ENCODE results near the gene LENG1.

- TF ChIP-seq CREB1 (IDR thresholded peaks at IDR 0.05; ENCODE audit: low read depth) (no peak), TAF1 (IDR thresholded peaks at IDR 0.05; ENCODE audit: low read depth) (no peak)
- TF ChIP-seq, protein P1, sequence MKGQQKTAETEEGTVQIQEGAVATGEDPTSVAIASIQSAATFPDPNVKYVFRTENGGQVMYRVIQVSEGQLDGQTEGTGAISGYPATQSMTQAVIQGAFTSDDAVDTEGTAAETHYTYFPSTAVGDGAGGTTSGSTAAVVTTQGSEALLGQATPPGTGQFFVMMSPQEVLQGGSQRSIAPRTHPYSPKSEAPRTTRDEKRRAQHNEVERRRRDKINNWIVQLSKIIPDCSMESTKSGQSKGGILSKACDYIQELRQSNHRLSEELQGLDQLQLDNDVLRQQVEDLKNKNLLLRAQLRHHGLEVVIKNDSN (IDR thresholded peaks at IDR 0.05): no peak
- TF ChIP-seq, protein P2, sequence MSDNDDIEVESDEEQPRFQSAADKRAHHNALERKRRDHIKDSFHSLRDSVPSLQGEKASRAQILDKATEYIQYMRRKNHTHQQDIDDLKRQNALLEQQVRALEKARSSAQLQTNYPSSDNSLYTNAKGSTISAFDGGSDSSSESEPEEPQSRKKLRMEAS (IDR thresholded peaks at IDR 0.05): no peak
Measured at GRCh38 chr19:54142166-54142780, 17.2 kb downstream of the LENG1 start.

All from Ishikawa (cell line).